ENCODE results near the gene ATP11B.

The ATP11B gene

GRCh38 chr3:182803596-182803995 is 10.3 kb downstream of the ATP11B start:
- no peak for TF ChIP-seq CTCF (IDR thresholded peaks at IDR 0.05; ENCODE audit: extremely low read depth, missing control alignments)
- DNase-seq (ENCODE audit: low spot score): no peak

GRCh38 chr3:182807061-182807460 is 13.8 kb downstream of the ATP11B start:
- TF ChIP-seq CTCF (IDR thresholded peaks at IDR 0.05; ENCODE audit: extremely low read depth, missing control alignments): no peak
- DNase-seq (ENCODE audit: low spot score): no peak

GRCh38 chr3:182808041-182808770 is 14.9 kb downstream of the ATP11B start:
- no peak for TF ChIP-seq CTCF (IDR thresholded peaks at IDR 0.05; ENCODE audit: extremely low read depth, missing control alignments)
- DNase-seq (ENCODE audit: low spot score): no peak

- no peak for TF ChIP-seq CTCF (IDR thresholded peaks at IDR 0.05; ENCODE audit: extremely low read depth, missing control alignments)
- no peak for DNase-seq (ENCODE audit: low spot score)
These were observed 16.2 kb downstream of the ATP11B start for GRCh38 chr3:182809531-182809930.

GRCh38 chr3:182810574-182811268 is 17.4 kb downstream of the ATP11B start:
- no peak for DNase-seq (ENCODE audit: low spot score)
- TF ChIP-seq CTCF (IDR thresholded peaks at IDR 0.05; ENCODE audit: extremely low read depth, missing control alignments): no peak

- no peak for TF ChIP-seq CTCF (IDR thresholded peaks at IDR 0.05; ENCODE audit: extremely low read depth, missing control alignments)
- DNase-seq (ENCODE audit: low spot score): no peak
These were observed 17.9 kb downstream of the ATP11B start for GRCh38 chr3:182811269-182811596.

- no peak for DNase-seq (ENCODE audit: low spot score)
- no peak for TF ChIP-seq CTCF (IDR thresholded peaks at IDR 0.05; ENCODE audit: extremely low read depth, missing control alignments)
These were observed 18.8 kb downstream of the ATP11B start for GRCh38 chr3:182812123-182812522.
